GM18861 (cell line): Measurements from ENCODE around the gene KLF11.
A peak's percentile ranks its signal among the peaks of the same experiment; 100 is the strongest.

Experiments
- ATAC-seq: cut with Tn5 transposase; IDR thresholded peaks from one replicate; pipeline ENCODE4 v1.9.1; 2021; ENCODE audit not compliant: unreplicated experiment

KLF11 gene

DNA sequence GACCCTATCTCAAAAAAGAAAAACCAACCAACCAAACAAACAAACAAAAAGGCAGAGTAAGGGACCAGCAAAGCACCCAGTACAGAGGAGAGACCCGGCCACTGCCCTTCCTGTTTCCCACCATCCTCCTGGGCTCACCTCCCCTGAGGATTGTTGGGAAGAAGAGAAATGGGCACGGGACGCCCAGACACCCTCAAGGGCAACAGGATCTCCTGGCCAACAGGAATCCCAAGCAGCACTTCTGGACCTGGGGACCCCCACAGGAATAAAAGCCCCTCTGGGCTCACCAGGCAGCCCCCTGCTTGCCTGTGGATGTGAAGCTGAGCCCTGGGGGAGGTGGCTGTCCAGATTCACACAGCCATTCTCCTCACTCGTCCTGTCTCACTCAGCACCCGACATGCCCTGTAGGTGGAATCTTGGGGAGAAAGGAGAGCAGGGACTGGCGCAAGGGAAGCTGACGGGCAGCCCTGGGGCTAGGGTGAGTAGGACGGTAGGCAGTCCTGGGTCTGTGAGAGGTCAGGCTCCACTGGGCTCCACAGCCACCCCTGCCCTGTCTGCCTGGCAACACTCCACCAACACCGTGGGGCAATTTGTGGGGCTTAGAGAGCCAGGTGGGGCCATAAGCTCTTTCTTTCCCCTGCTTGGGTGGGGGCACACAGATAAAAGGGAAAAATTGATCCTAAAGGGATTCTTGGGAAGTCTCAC lies 18.0 kb downstream of the KLF11 start:
- no peak for ATAC-seq

DNA sequence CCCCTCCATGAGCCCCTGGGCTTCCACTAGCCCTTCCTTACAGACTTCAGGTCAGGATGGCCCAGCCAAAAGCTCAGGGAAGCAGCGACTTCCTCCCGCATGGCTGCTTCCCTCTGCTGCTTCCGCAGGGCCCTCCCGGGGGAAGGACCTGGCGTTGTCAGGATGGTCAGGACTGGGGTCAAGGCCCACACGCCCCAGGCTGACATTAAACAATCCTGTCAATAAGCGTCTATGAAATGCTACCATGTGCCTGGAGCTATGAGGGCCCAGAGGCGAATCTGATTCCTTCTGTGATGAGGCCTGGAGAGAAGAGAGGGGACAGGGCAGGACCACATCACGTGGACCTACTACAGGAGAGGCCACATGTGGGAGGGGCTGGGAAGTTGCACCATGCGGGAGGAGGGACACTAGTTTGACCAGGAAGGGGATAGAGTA lies 19.6 kb downstream of the KLF11 start:
- ATAC-seq = no peak

DNA sequence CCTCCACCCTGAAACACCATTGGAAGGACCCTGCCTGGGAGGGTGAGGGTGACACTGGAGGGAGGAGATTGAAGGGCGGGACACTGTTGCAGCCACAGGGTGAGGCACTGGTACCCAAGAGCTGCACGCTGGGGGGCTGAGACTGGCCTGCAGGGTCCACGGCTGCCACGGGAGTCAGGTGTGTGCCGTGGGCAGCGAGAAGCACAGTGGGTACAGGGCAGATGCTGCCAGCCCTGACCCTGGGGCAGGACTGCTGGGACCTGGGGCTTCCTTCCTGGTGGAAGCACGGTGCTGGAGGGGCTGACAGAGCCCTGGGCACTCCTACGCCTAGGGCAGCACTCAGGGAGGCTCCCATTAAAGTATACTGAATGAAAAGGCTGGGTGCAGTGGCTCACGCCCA lies 20.2 kb downstream of the KLF11 start:
- no peak for ATAC-seq

DNA sequence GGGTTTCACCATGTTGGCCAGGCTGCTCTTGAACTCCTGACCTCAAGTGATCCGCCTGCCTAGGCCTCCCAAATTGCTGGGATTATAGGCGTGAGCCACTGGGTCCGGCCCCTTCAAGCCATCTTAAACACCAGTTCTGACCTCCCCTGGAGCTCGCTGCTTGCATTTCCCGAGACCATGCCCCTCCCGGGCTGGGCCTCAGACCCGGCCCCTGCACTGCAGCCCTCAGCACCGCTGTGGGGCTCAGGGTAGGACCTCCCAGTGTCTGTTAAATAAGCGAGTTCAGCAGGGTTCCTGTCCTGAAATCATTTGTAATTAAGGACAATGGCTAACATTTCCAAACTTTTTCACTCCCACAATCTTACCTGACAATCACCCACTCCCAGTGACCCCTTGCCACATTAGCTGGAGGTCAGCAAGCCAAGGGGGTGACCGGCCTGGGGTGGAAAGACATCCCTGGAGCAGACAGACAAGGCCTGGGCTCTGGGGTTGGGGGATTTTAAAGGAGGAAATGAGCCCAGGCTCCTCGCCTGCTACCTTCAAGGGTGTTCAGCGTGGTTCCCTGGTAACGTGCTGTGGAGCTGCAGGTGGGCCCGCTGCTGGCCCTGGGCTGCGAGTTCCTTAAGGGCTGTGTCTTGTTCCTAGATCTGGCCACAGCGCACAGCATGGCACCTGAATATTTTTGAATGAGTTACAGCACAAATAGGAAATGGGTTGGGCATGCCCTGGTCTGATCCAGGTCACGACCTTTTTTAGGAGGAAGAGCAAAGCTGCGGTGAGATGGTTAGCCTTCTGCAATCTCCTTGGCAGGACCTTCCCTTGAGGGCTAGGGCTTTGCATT lies 21.8 kb downstream of the KLF11 start:
- no peak for ATAC-seq

DNA sequence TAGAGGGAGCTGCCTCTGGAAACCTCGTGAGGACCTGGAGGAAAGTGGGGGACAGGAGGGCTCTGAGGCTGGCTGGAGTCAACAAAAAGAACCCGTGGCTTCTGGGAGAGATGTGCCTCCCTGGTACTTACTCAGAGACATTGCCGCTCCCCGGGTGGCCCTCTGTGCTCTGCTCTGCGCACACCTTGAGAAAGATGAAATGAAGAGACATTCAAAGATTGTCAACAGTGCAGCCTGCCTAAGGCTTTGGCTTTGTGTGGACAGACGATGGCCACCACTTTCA lies 22.4 kb downstream of the KLF11 start:
- no peak for ATAC-seq

DNA sequence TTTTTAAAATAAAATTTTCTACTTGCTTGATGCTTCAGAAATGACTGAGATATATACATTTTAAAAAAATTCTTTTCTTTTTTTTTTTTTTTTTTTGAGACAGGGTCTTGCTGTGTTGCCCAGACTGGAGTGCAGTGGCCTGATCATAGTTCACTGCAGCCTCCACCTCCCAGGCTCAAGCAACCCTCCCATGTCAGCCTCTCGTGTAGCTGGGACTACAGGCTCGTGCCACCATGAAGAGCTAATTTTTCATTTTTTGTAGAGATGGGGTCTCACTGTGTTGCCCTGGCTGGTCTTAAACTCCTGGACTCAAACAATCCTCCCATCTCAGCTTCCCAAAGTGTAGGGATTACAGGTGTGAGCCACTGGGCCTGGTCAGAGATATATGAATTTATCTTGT lies 24.0 kb downstream of the KLF11 start:
- no peak for ATAC-seq

DNA sequence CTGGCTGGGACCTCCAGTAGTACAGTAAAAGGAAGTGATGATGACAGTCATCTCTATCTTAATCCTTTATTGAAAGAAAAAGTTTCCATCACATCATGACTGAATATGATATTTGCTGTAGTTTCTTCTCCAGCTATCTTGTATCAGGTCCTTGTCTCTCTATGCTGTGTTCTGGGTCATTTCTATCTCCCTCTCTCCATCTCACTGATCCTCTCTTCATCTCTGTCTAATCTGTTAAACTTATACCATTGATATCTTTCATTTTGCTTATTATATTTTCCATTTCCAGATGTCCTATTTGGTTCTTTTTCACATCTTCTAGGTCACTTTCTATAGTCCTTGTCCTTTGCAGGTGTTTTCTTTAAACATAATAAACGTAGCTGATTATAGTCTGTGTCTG lies 24.5 kb downstream of the KLF11 start:
- ATAC-seq = no peak

DNA sequence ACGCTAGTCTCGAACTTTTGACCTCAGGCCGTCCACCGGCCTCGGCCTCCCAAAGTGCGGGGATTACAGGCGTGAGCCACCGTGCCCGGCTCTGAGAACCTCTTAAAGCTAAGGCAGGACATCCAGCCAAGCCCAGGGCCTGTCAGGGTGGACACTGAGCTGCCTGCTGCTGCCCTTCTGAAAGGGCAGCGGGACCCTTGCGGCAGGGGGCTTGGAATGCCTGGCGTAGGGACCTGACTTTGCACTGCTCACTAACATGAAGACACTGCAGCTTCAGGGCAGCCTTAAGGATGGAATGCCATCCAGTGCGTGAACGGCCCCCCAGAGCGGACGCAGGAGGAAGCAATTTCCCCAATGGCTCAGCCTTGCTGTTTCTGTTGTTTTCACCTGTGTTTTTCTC lies 27.8 kb downstream of the KLF11 start:
- no peak for ATAC-seq

DNA sequence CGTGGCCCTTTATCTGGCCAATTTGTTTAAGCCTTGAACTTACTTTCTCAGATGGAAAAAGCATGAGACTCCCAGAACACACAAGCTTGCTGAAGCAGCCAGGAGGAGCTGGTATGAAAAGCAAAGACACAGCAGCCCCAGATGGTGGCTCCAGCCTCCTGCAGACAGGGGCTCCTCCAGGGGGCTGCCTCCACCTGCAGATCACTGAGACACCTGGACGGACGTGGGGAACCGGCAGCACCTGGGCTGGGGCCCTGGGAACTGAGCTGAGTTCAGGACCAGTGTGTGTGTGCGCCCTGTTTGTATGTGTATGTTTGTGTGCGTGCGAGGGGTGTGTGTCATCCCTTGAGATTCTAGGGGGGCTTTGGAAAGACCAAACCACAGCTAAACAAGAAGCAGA lies 28.2 kb downstream of the KLF11 start:
- ATAC-seq = no peak

DNA sequence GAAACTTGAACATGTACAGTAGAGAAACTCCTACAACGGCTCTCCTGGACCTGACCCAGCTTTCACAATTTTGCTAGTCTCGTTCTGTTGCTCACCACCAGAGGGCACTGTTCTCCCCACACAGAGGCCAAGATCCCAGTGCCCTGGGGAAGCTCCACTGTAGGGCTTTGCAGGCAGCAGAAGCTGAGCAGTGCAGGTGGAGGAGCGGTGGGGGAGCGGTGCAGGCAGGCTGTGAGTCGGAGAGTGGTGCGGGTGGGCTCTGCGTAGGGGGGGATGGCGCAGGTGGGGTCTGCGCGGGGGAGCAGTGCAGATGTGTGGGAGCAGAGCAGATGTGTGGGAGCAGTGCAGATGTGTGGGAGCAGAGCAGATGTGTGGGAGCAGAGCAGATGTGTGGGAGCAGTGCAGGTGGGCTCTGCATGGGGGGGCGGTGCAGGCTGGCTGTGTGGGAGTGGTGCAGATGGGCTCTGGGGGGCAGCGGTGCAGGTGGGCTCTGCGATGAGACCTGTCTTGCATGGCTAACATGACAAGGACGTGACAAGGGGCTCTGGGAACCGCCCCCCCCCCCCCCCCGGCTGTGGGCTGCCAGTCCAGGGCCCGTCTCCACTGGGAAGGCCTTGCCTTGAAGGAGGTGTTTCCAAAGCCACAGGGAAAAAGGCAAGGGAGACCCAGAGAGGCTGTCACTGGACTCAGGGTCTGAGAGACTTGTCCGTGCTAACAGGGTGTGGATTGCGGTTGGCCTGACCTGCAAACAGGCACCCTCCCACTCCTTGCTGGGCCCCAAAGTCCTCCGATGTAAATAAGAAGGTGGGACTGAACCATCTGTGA lies 29.5 kb downstream of the KLF11 start:
- peak; percentile 75 for ATAC-seq

DNA sequence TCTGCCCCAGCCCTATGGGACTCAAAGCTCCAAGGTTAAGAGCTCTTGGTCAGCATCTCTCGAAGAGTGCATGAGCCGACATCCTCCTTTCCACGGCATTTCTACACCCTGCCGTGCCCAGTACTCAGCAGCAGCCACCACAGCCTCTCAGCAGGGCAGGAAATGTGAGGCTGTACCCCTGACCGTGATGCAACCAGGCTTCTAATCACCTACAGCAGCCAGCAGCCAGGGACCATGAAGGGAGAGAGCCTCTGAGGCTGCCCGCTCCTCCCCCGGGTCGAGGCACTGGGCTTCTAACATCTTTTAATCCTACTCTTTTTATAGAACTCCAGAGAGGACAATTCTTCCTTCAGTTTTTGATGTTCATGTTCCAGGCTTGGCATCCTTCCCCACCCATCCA lies 30.4 kb downstream of the KLF11 start:
- ATAC-seq = no peak

DNA sequence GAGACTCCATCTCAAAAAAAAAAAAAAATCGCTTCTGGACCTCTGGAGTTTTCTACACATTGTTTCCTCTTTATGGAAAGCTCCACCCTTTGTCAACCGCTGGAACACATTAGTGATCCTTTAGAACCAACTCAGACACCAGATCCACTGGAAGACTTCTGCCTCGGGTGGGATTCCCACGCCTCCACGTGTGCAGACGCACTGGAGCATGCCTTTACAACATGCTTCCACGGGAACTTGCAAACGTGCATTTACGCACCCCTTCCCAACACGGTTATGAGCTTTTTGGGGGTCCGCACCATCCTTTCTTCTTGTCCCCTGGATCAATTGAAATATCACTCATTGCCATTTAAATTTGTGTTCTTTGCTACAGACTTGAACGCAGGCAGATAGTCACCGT lies 31.8 kb downstream of the KLF11 start:
- ATAC-seq = no peak

DNA sequence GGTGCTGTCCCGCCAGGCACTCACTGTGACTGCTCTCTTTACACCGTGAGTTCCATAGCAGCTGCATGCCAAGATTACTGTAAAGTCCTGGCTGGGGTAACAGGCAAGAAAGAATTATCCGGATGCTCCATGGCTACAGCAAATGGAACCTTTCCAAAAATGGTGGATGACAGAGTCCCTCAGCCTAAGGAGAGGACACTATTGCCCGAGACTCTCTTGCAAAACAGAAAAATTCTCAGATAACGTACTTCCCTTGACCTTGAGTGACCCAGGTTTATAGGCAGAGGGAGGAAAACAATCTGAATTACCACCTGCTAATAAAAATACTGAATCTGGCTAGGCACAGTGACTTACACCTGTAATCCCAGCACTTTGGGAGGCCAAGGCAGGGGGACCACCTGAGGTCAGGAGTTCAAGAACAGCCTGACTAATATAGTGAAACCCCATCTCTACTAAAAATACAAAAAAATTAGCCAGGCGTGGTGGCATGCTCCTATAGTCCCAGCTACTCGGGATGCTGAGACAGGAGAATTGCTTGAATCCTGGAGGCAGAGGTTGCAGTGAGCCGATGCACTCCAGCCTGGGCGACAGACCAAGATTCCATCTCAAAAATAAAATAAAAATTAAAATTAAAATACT lies 32.3 kb downstream of the KLF11 start:
- ATAC-seq = no peak

DNA sequence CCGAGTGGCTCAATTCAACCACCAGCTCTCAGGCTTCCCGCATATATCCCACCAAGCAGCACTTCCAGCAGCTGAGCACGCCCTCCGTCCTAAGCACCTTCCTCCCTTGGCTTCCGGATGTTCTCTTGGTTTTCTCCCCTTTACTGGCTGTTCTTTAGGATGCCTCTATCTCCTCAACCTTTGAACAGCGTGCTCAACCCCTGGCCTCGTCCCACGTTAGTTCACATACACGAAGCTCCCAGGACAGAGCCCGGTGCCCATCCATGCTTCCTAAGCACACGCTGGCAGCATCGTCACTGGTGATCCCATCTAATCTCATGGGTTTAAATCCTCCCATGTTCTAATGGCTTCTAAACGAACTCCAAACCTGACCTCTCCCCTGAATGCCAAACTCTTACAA lies 33.2 kb downstream of the KLF11 start:
- ATAC-seq = no peak

DNA sequence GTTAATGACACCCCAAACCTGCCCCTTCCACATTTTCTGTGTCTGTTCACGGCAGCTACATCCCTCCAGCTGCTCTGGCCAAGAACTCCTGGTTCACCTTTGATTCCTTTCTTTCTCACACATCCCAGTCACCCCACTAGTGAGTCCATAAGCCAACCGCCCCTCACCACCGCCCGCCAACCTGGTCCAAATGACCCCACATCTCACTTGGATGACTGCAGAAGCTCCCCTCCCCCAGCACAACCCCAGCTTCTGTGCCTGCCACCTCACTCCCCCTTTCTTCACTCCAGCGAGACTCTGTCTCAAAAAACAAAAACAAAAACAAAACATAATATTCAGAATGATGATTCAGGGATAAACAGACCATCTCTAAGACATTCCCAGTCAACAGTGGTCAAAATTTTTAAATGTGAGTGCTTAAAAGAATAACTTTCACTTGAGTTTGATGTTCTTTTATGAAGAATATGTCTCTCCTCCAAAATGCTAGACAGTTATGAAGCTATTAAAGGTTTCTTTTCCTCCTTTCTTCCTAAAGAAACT lies 33.7 kb downstream of the KLF11 start:
- ATAC-seq = no peak

DNA sequence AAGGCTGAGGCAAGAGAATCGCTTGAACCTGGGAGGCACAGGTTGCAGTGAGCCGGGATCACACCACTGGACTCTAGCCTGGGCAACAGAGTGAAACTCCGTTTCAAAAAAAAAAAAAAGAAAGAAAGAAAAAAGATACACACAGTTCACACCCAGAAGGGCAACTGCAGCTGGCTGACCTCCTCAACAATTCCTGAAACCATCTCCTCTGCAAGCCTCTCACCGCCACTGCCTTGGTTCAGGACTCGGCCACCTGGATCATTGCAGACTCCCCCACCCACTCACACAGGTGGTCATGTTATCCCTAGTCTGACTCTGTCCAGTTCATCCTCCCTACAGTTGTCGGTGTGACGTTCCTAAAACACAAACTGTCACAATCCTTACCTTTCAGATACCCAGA lies 34.7 kb downstream of the KLF11 start:
- ATAC-seq = no peak

DNA sequence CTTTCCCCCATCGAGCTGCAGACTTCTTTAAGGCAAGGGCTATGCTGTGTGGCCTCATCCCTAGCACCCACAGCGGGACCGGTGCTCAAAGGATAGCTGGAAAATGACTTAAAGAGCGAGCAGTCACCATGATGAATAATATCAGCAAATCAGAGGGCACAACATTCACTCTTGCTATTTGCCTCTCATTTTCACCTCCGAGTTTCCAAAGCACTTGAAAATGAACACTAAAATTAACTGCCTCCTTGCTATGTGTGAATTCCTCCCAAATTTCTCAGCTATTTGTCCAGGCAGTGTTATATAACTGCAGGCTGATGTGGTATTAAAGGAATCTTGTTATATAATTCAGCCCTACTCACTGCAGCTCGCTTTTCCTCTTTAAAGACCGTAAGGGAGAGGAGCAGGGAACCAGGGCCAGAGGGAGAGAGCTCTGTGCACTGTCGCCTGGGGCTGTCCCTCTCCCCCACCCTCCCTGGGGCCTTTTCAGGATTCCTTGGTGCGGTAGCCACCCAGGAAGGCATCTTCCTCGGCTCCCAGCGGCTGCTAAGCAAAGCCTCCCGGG lies 35.4 kb downstream of the KLF11 start:
- ATAC-seq = no peak

DNA sequence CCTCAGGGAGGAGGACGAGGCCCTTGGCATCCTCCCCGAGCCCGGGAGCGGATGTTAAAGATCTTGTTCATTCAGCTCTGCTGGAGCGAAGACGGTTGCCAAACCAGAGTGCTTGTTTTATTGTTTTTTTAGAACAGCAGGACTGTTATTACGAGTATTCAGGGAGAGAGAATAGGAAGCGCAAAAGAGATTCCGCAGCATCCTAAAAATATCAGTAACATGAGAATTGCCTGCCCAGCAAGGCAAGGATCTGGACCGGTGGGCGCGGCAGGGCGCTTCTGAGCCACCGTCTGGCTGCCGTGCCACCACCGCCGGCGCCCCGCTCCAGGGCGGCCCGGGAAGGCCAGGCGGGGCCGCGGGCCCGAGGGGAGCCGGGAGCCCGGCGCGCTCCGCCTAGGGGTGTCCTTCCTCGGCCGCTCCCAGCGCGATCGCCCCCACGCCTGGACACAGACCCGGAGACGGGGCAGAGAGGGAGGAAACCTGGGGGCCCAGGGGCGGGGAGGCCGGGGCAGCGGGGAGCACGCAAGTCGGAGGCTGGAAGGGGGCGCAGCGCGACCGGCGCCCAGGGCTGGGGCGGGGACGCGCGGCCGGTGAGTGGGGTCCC lies 36.0 kb downstream of the KLF11 start:
- peak; percentile 3 for ATAC-seq

DNA sequence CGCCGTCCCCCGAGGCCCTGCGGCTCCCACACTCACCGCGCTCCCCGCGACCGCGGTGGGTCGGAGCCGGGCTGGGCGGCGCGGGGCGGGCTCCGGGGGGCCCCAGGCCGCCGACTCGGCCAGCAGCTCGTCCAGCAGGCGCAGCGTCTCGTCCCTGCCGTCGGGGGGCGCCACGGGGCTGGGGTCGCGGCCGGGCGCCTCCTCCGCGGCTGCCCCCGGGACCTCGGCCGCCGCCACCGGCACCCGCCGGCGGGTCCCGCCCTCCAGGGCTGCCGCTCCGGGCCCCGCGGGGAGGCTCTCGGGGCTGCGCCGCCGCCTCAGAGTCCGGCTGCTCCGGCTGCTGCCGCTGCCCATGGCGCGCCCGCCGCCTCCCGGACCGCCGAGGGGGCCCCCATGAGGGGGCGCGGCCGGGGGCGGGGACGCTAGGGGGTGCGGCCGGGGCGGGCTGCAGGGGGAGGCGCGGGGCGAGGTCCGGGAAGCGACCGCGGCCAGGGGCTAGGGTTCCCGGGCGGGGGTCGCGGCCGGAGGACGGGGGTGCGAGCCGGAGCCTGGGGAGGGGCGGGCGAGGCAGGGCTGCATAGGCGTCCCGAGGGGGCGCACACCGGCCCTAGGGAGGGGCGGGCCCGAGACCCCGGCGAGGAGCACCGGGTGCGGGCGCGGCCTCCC lies 36.7 kb downstream of the KLF11 start, which contains the start of gene CYS1:
CYS1 (minus strand) TSS at position 542 of the 666 bp plus-strand sequence; CDS start at position 354, 188 bp downstream.
- peak; percentile 19 for ATAC-seq
